ENCODE measurements around the gene NMT1.

GRCh38 chr17:45106582-45106981 lies 45.5 kb downstream of the NMT1 start:
- TF ChIP-seq ATF3 (IDR thresholded peaks at IDR 0.05) (no peak), REST (IDR thresholded peaks at IDR 0.05; ENCODE audit: low read depth) (no peak), FOSL1 (IDR thresholded peaks at IDR 0.05; ENCODE audit: low read depth) (no peak), CTCF (IDR thresholded peaks at IDR 0.05 in 2 of 3, conservative IDR thresholded peaks at IDR 0.05 in 1 of 3; ENCODE audit: borderline replicate concordance in 1 of 3, insufficient read depth in 1 of 3, low read depth in 2 of 3, low read length in 2 of 3) (no peak), POLR2A (IDR thresholded peaks at IDR 0.05; ENCODE audit: borderline replicate concordance, extremely low read depth, insufficient read depth, insufficient read length) (no peak), POLR2AphosphoS5 (IDR thresholded peaks at IDR 0.05; ENCODE audit: low read depth, low read length) (no peak), SP1 (IDR thresholded peaks at IDR 0.05; ENCODE audit: low read depth) (no peak), RAD21 (IDR thresholded peaks at IDR 0.05; ENCODE audit: low read depth) (no peak), CEBPB (IDR thresholded peaks at IDR 0.05; ENCODE audit: low read depth) (no peak), MAX (IDR thresholded peaks at IDR 0.05) (no peak), TCF7L2 (IDR thresholded peaks at IDR 0.05; ENCODE audit: borderline replicate concordance, extremely low read depth, insufficient read depth, insufficient read length) (no peak), EZH2 (IDR thresholded peaks at IDR 0.05) (no peak)

All from HCT116 (cell line).